Measurements from ENCODE around the gene LZTS3. TPM values are rescaled to one million over a fixed set of nuclear protein-coding genes. Genes with fewer than 3 reads are reported as not detected.

The LZTS3 gene
- total and polyA plus RNA-seq, 10 of the 15 experiments (the other 5 are each of a cell fraction or from before 2014, with no cell fraction given), result 0.03 to 0.90 (median 0.22) TPM

- no peak for TF ChIP-seq TARDBP (IDR thresholded peaks at IDR 0.05; ENCODE audit: borderline replicate concordance)
- TF ChIP-seq ZBTB33 (IDR thresholded peaks at IDR 0.05), result no peak
- no peak for TF ChIP-seq HCFC1 (IDR thresholded peaks at IDR 0.05; ENCODE audit: low read length)
- TF ChIP-seq NFYB (IDR thresholded peaks at IDR 0.05; ENCODE audit: insufficient read depth, low read depth, low read length), result no peak
- TF ChIP-seq MTA3 (IDR thresholded peaks at IDR 0.05; ENCODE audit: borderline replicate concordance, low read length), result no peak
- no peak for TF ChIP-seq EP300 (IDR thresholded peaks at IDR 0.05; ENCODE audit: borderline replicate concordance in 1 of 2, control insufficient read depth in 1 of 2, low read depth in 2 of 2, low read length in 2 of 2)
- TF ChIP-seq NRF1 (conservative IDR thresholded peaks at IDR 0.05; ENCODE audit: low read depth, low read length), result no peak
- no peak for TF ChIP-seq GATAD2B (conservative IDR thresholded peaks at IDR 0.05; ENCODE audit: low read depth)
- TF ChIP-seq CREB1 (IDR thresholded peaks at IDR 0.05; ENCODE audit: low read depth), result no peak
Observed at GRCh38 chr20:3115190-3116107, 57.9 kb downstream of the LZTS3 start (continued).

Other genes with a start within 250 kb of the LZTS3 start
Only the 7 nearest of the 10 such genes appear.
- gene OXT, start 101.9 kb downstream of the LZTS3 start, total RNA-seq (2014; rRNA removed), result not detected in 2 replicates
- gene OXT, start 101.9 kb downstream of the LZTS3 start, total RNA-seq (2014; rRNA removed; fragmentation: Illumina TruSeq; extraction: Trizol), result not detected in 2 replicates
- gene OXT, start 101.9 kb downstream of the LZTS3 start, total RNA-seq (2021), result not detected in 2 replicates
- gene OXT, start 101.9 kb downstream of the LZTS3 start, polyA plus RNA-seq (2011; rRNA removed), result not detected in 2 replicates
- gene OXT, start 101.9 kb downstream of the LZTS3 start, polyA plus RNA-seq (2014; fragmentation: Illumina TruSeq; extraction: Trizol), result not detected in 2 replicates
- not detected for gene OXT, start 101.9 kb downstream of the LZTS3 start, polyA plus RNA-seq (2014; fragmentation: Nextera tagmentation; extraction: Ambion mirVana)
- not detected in 2 replicates for gene OXT, start 101.9 kb downstream of the LZTS3 start, polyA plus RNA-seq (2014; rRNA removed)
- not detected for gene OXT, start 101.9 kb downstream of the LZTS3 start, polyA plus RNA-seq (2016; fragmentation: Nextera tagmentation; extraction: Ambion mirVana)
- not detected in 2 replicates for gene AVP, start 88.8 kb downstream of the LZTS3 start, total RNA-seq (2014; rRNA removed)
- gene AVP, start 88.8 kb downstream of the LZTS3 start, total RNA-seq (2014; rRNA removed; fragmentation: Illumina TruSeq; extraction: Trizol), result not detected in 2 replicates
- not detected in 2 replicates for gene AVP, start 88.8 kb downstream of the LZTS3 start, total RNA-seq (2021)
- not detected in 2 replicates for gene AVP, start 88.8 kb downstream of the LZTS3 start, polyA plus RNA-seq (2011; rRNA removed)
- not detected in 2 replicates for gene AVP, start 88.8 kb downstream of the LZTS3 start, polyA plus RNA-seq (2014; fragmentation: Illumina TruSeq; extraction: Trizol)
- not detected for gene AVP, start 88.8 kb downstream of the LZTS3 start, polyA plus RNA-seq (2014; fragmentation: Nextera tagmentation; extraction: Ambion mirVana)
- gene AVP, start 88.8 kb downstream of the LZTS3 start, polyA plus RNA-seq (2014; rRNA removed), result not detected in 2 replicates
- not detected for gene AVP, start 88.8 kb downstream of the LZTS3 start, polyA plus RNA-seq (2016; fragmentation: Nextera tagmentation; extraction: Ambion mirVana)
- 29.8 and 30.4 TPM in 2 replicates for gene FASTKD5, start 13.7 kb downstream of the LZTS3 start, total RNA-seq (2014; rRNA removed)
- gene FASTKD5, start 13.7 kb downstream of the LZTS3 start, total RNA-seq (2014; rRNA removed; fragmentation: Illumina TruSeq; extraction: Trizol), result 27.0 and 30.0 TPM in 2 replicates
- 23.7 and 25.5 TPM in 2 replicates for gene FASTKD5, start 13.7 kb downstream of the LZTS3 start, total RNA-seq (2021)
- 33.7 and 34.7 TPM in 2 replicates for gene FASTKD5, start 13.7 kb downstream of the LZTS3 start, polyA plus RNA-seq (2011; rRNA removed)
- 30.0 and 31.4 TPM in 2 replicates for gene FASTKD5, start 13.7 kb downstream of the LZTS3 start, polyA plus RNA-seq (2014; fragmentation: Illumina TruSeq; extraction: Trizol)
- 10 to 100 TPM; 23.3 to 38.5 TPM for gene FASTKD5, start 13.7 kb downstream of the LZTS3 start, polyA plus RNA-seq (2014; fragmentation: Nextera tagmentation; extraction: Ambion mirVana)
- 24.0 and 28.0 TPM in 2 replicates for gene FASTKD5, start 13.7 kb downstream of the LZTS3 start, polyA plus RNA-seq (2014; rRNA removed)
- gene FASTKD5, start 13.7 kb downstream of the LZTS3 start, polyA plus RNA-seq (2016; fragmentation: Nextera tagmentation; extraction: Ambion mirVana), result 10 to 100 TPM; 39.0 to 41.0 TPM
- 3.9 and 4.0 TPM in 2 replicates for gene UBOX5, start 13.7 kb downstream of the LZTS3 start, total RNA-seq (2014; rRNA removed)
- 1.9 and 2.0 TPM in 2 replicates for gene UBOX5, start 13.7 kb downstream of the LZTS3 start, total RNA-seq (2014; rRNA removed; fragmentation: Illumina TruSeq; extraction: Trizol)
- gene UBOX5, start 13.7 kb downstream of the LZTS3 start, total RNA-seq (2021), result 4.4 and 5.5 TPM in 2 replicates
- 1.5 and 1.7 TPM in 2 replicates for gene UBOX5, start 13.7 kb downstream of the LZTS3 start, polyA plus RNA-seq (2011; rRNA removed)
- 1.8 and 2.7 TPM in 2 replicates for gene UBOX5, start 13.7 kb downstream of the LZTS3 start, polyA plus RNA-seq (2014; fragmentation: Illumina TruSeq; extraction: Trizol)
- gene UBOX5, start 13.7 kb downstream of the LZTS3 start, polyA plus RNA-seq (2014; fragmentation: Nextera tagmentation; extraction: Ambion mirVana), result under 1 TPM; 0.37 to 0.47 TPM
- gene UBOX5, start 13.7 kb downstream of the LZTS3 start, polyA plus RNA-seq (2014; rRNA removed), result 2.6 and 2.8 TPM in 2 replicates
- 1 to 10 TPM; 4.2 to 4.8 TPM for gene UBOX5, start 13.7 kb downstream of the LZTS3 start, polyA plus RNA-seq (2016; fragmentation: Nextera tagmentation; extraction: Ambion mirVana)
- 38.7 and 41.1 TPM in 2 replicates for gene DDRGK1, start 31.1 kb upstream of the LZTS3 start, total RNA-seq (2014; rRNA removed)
- 28.3 and 31.2 TPM in 2 replicates for gene DDRGK1, start 31.1 kb upstream of the LZTS3 start, total RNA-seq (2014; rRNA removed; fragmentation: Illumina TruSeq; extraction: Trizol)
- gene DDRGK1, start 31.1 kb upstream of the LZTS3 start, total RNA-seq (2021), result 40.2 and 55.2 TPM in 2 replicates
- gene DDRGK1, start 31.1 kb upstream of the LZTS3 start, polyA plus RNA-seq (2011; rRNA removed), result 27.8 and 40.7 TPM in 2 replicates
- 9.5 and 21.0 TPM in 2 replicates for gene DDRGK1, start 31.1 kb upstream of the LZTS3 start, polyA plus RNA-seq (2014; fragmentation: Illumina TruSeq; extraction: Trizol)
- 1 to 10 TPM; 4.0 to 8.9 TPM for gene DDRGK1, start 31.1 kb upstream of the LZTS3 start, polyA plus RNA-seq (2014; fragmentation: Nextera tagmentation; extraction: Ambion mirVana)
- gene DDRGK1, start 31.1 kb upstream of the LZTS3 start, polyA plus RNA-seq (2014; rRNA removed), result 40.8 and 45.0 TPM in 2 replicates
- 10 to 100 TPM; 42.0 to 49.5 TPM for gene DDRGK1, start 31.1 kb upstream of the LZTS3 start, polyA plus RNA-seq (2016; fragmentation: Nextera tagmentation; extraction: Ambion mirVana)
- 79.8 and 91.8 TPM in 2 replicates for gene ITPA, start 35.9 kb upstream of the LZTS3 start, total RNA-seq (2014; rRNA removed)
- gene ITPA, start 35.9 kb upstream of the LZTS3 start, total RNA-seq (2014; rRNA removed; fragmentation: Illumina TruSeq; extraction: Trizol), result 46.5 and 48.4 TPM in 2 replicates
- gene ITPA, start 35.9 kb upstream of the LZTS3 start, total RNA-seq (2021), result 78.7 and 86.1 TPM in 2 replicates
- 29.1 and 38.5 TPM in 2 replicates for gene ITPA, start 35.9 kb upstream of the LZTS3 start, polyA plus RNA-seq (2011; rRNA removed)
- 30.8 and 44.4 TPM in 2 replicates for gene ITPA, start 35.9 kb upstream of the LZTS3 start, polyA plus RNA-seq (2014; fragmentation: Illumina TruSeq; extraction: Trizol)
- 10 to 100 TPM in 1 of 2 experiments, 1 to 10 TPM in 1; 5.5 to 30.2 TPM for gene ITPA, start 35.9 kb upstream of the LZTS3 start, polyA plus RNA-seq (2014; fragmentation: Nextera tagmentation; extraction: Ambion mirVana)
- 91.2 and 103 TPM in 2 replicates for gene ITPA, start 35.9 kb upstream of the LZTS3 start, polyA plus RNA-seq (2014; rRNA removed)
- 100 to 1,000 TPM; 112 to 124 TPM for gene ITPA, start 35.9 kb upstream of the LZTS3 start, polyA plus RNA-seq (2016; fragmentation: Nextera tagmentation; extraction: Ambion mirVana)
- gene SLC4A11, start 65.6 kb upstream of the LZTS3 start, total RNA-seq (2014; rRNA removed), result 0.76 and 1.6 TPM in 2 replicates
- gene SLC4A11, start 65.6 kb upstream of the LZTS3 start, total RNA-seq (2014; rRNA removed; fragmentation: Illumina TruSeq; extraction: Trizol), result 0.28 and 0.40 TPM in 2 replicates
- gene SLC4A11, start 65.6 kb upstream of the LZTS3 start, total RNA-seq (2021), result 1.9 and 2.3 TPM in 2 replicates
- gene SLC4A11, start 65.6 kb upstream of the LZTS3 start, polyA plus RNA-seq (2011; rRNA removed), result 0.07 TPM in 1 of 2 replicates, not detected in the other
- gene SLC4A11, start 65.6 kb upstream of the LZTS3 start, polyA plus RNA-seq (2014; fragmentation: Illumina TruSeq; extraction: Trizol), result 0.10 and 0.78 TPM in 2 replicates
- under 1 TPM; 0.15 to 0.18 TPM for gene SLC4A11, start 65.6 kb upstream of the LZTS3 start, polyA plus RNA-seq (2014; fragmentation: Nextera tagmentation; extraction: Ambion mirVana)
- gene SLC4A11, start 65.6 kb upstream of the LZTS3 start, polyA plus RNA-seq (2014; rRNA removed), result 1.5 and 2.0 TPM in 2 replicates
- 1 to 10 TPM; 1.5 to 1.9 TPM for gene SLC4A11, start 65.6 kb upstream of the LZTS3 start, polyA plus RNA-seq (2016; fragmentation: Nextera tagmentation; extraction: Ambion mirVana)